Tibial nerve (tissue), 3 donors: ENCODE results near the gene NRXN3.
"Not testable (repeated sequence)": the region's sequence is repeated elsewhere in the genome, so short reads cannot be mapped to it uniquely, and the experiment has no call there.

Source experiments
- POLR2A ChIP-seq, 2 donors: fragments of 450-650 bp; IDR thresholded peaks; one replicate each; pipeline ENCODE4 v1.6.1; 2017; ENCODE audit warnings: antibody characterized with exemption in 2 of 2, mild to moderate bottlenecking in 2 of 2, moderate library complexity in 2 of 2
- TF ChIP-seq, protein P1 (sequence below), 5 experiments: fragments of 200-600 bp in 3 of 5; fragments of 450-650 bp in 2 of 5; sonication (generic) in 3 of 5; IDR thresholded peaks; one replicate each; pipeline ENCODE4 v1.5.1; 2016 to 2019; ENCODE audit warnings: antibody characterized with exemption in 5 of 5, mild to moderate bottlenecking in 3 of 5, moderate library complexity in 2 of 5

DNA sequence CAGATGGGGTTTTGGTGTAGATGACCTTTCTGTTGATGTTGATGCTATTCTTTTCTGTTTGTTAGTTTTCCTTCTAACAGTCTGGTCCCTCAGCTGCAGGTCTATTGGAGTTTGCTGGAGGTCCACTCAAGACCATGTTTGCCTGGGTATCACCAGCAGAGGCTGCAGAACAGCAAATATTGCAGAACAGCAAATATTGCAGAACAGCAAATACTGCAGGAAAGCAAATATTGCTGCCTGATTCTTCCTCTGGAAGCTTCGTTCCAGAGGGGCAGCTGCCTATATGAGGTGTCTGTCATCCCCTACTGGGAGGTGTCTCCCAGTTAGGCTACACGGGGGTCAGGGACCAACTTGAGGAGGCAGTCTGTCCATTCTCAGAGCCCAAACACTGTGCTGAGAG lies 371.6 kb downstream of the NRXN3 start:
- TF ChIP-seq POLR2A (IDR thresholded peaks at IDR 0.05) = not testable (repeated sequence)
- TF ChIP-seq, protein P1, sequence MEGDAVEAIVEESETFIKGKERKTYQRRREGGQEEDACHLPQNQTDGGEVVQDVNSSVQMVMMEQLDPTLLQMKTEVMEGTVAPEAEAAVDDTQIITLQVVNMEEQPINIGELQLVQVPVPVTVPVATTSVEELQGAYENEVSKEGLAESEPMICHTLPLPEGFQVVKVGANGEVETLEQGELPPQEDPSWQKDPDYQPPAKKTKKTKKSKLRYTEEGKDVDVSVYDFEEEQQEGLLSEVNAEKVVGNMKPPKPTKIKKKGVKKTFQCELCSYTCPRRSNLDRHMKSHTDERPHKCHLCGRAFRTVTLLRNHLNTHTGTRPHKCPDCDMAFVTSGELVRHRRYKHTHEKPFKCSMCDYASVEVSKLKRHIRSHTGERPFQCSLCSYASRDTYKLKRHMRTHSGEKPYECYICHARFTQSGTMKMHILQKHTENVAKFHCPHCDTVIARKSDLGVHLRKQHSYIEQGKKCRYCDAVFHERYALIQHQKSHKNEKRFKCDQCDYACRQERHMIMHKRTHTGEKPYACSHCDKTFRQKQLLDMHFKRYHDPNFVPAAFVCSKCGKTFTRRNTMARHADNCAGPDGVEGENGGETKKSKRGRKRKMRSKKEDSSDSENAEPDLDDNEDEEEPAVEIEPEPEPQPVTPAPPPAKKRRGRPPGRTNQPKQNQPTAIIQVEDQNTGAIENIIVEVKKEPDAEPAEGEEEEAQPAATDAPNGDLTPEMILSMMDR (IDR thresholded peaks at IDR 0.05) = not testable (repeated sequence)
